Muscle of leg (tissue), 11 donors: ENCODE results near the gene CDH23. TPM values are rescaled to one million over a fixed set of nuclear protein-coding genes. Genes with fewer than 3 reads are reported as not detected.

Source experiments
- DNase-seq: peaks from one replicate; pipeline ENCODE4 v3.0.0; 2013
- H3K27ac ChIP-seq: one replicate; pipeline ENCODE4 v1.5.1; 2013; ENCODE audit warnings: mild to moderate bottlenecking, low read length, control low read depth
- H3K27me3 ChIP-seq: one replicate; pipeline ENCODE4 v1.6.1; 2013; ENCODE audit warnings: low read length; ENCODE audit not compliant: control insufficient read depth, insufficient read depth
- H3K36me3 ChIP-seq: one replicate; pipeline ENCODE4 v1.6.1; 2013; ENCODE audit warnings: low read length; ENCODE audit not compliant: control insufficient read depth, insufficient read depth
- H3K4me1 ChIP-seq: one replicate; pipeline ENCODE4 v1.6.1; 2013; ENCODE audit warnings: low read length; ENCODE audit not compliant: control insufficient read depth, insufficient read depth
- H3K4me3 ChIP-seq: one replicate; pipeline ENCODE4 v1.5.1; 2013; ENCODE audit warnings: low read length, control low read depth
- H3K9me3 ChIP-seq: replicated peaks from 2 replicates; pipeline ENCODE4 v1.6.1; 2013; ENCODE audit warnings: low read depth, low read length; ENCODE audit not compliant: control insufficient read depth
- WGBS: methylation state at CpG from one replicate; pipeline ENCODE4 v1.1.5; 2013; ENCODE audit warnings: missing lambda C conversion rate; ENCODE audit not compliant: insufficient coverage; 5-methylcytosine and 5-hydroxymethylcytosine counted together
- polyA plus RNA-seq, 8 donors: library from polyadenylated mRNA; unstranded; fragments of 120-200 nt; gene quantifications; one replicate each; pipeline versions ENCODE4 v1.2.1 to v1.2.3, GENCODE V29; 2013; ENCODE audit warnings: inconsistent platforms in 1 of 8, low replicate concordance in 1 of 8; ENCODE audit not compliant: insufficient read length in 8 of 8, insufficient read depth in 1 of 8
- total RNA-seq: library from RNA; stranded (reverse); fragments of 120-200 nt; gene quantifications from one replicate; pipeline ENCODE4 v1.2.4, GENCODE V29; 2013

CDH23 gene
- total and polyA plus RNA-seq, 9 donors, result 3.4 to 5.7 (median 4.9) TPM

DNA sequence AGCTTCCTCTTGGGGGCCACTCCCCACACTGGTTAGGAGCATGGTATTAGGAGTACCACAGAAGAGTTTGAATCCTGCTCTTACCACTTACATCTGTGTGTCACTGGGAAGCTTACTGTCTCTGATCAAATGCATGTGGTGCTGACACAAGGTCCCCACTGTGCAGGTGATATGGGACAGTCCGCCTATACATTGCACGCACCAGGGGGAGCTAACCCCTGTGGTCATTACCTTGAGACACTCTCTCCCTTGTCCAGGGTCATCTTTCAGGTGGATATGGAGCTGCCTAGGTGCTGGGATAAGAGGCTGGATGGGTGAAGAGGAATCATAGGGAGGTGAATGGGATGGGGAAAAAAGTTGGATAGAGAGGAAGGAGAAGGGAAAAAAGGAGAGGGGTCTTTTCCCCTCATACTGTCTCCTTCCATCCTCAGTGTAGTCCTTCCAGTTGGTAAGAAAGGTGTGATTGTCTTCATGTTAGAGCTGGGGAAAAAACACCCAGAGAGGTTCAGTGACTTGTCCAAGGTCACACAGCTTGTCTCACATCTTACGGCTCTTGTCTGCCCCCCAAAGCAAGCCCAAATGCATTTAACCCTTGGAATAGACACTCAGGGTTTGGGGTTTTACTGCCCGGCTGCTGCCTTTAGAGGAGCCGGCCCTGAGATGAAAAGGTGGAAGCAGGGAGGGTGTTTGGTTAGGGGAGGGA lies 125.9 kb downstream of the CDH23 start:
- Histone ChIP-seq H3K4me3 (no peak overlapping the region), H3K4me1 (no peaks in the 10 kb centered on the region), H3K36me3 (no peaks in the 10 kb centered on the region), H3K27ac (no peak overlapping the region), H3K9me3 (no peaks in the 10 kb centered on the region), H3K27me3 (peaks cover 15% of the 10 kb centered on the region)
- 72% methylated on average over 2 of the region's 5 CpGs for WGBS
- DNase-seq, result no peak

DNA sequence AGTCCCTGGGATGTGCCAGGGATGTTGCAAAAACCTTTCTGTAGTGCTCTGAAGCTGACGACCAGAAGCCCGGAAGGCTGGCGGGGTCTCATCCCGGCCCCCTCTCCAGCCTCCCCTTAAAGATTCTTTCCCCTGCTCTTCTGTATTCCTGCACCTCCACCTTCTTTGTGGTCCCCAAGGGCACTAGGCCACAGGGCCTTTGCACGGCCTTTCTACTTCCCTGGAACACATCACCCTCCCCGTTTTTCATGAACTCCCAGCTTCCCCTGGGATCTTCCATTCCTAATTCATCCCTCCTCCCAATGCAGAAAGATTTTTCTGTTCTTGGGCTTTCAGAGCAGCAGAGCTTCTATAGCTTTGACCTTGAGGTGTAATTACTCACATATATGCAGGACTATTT lies 127.0 kb downstream of the CDH23 start:
- WGBS, result 75% methylated on average over 6 of the region's 6 CpGs
- Histone ChIP-seq H3K36me3 (no peaks in the 10 kb centered on the region), H3K4me3 (no peak overlapping the region), H3K27ac (no peak overlapping the region), H3K27me3 (peaks cover 15% of the 10 kb centered on the region), H3K9me3 (no peaks in the 10 kb centered on the region), H3K4me1 (no peaks in the 10 kb centered on the region)
- no peak for DNase-seq

DNA sequence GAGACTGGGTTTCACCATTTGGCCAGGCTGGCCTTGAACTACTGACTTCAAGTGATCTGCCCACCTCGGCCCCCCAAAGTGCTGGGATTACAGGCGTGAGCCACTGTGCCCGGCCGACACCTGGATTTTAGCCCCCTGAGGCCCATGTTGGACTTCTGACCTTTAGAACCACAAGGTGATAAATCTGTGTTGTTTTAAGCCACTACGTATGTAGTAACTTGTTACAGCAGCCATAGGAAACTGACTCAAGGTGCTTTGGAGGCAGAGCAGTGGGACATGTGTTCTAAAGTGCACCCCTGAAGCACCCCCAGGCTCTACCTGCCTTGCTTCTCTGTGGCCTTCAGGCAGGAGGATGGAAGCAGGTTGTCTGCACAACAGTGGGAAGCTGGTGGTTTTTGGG lies 128.4 kb downstream of the CDH23 start:
- no peak for DNase-seq
- no peak overlapping the region for H3K4me3 ChIP-seq
- H3K27me3 ChIP-seq, result peaks cover 15% of the 10 kb centered on the region
- no peaks in the 10 kb centered on the region for H3K9me3 ChIP-seq
- 73% methylated on average over 5 of the region's 5 CpGs for WGBS
- no peaks in the 10 kb centered on the region for H3K4me1 ChIP-seq
- H3K36me3 ChIP-seq, result no peaks in the 10 kb centered on the region
- H3K27ac ChIP-seq, result no peak overlapping the region

DNA sequence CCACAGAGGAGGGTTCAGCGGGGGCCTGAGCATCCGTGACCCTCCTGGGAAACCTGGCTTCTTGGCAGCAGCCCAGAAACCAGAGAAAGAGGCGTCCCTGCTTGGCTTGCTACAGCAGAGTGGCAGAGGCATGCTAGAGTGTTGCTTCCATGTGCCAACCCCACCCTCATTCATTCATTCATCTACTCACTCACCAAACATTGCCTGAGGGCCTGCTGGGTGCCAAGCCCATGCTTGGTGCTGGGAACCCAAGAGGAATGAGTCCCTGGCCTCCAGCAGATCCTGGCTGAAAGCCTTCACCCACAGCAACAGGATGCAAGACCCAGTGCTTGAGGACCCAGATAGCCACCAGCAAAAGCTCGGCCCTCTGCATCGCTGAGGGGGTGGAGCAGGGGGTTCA lies 129.0 kb downstream of the CDH23 start:
- H3K9me3 ChIP-seq, result no peaks in the 10 kb centered on the region
- DNase-seq, result no peak
- WGBS, result 78% methylated on average over 4 of the region's 5 CpGs
- no peaks in the 10 kb centered on the region for H3K4me1 ChIP-seq
- H3K36me3 ChIP-seq, result no peaks in the 10 kb centered on the region
- peaks cover 15% of the 10 kb centered on the region for H3K27me3 ChIP-seq
- no peak overlapping the region for H3K4me3 ChIP-seq
- H3K27ac ChIP-seq, result no peak overlapping the region

DNA sequence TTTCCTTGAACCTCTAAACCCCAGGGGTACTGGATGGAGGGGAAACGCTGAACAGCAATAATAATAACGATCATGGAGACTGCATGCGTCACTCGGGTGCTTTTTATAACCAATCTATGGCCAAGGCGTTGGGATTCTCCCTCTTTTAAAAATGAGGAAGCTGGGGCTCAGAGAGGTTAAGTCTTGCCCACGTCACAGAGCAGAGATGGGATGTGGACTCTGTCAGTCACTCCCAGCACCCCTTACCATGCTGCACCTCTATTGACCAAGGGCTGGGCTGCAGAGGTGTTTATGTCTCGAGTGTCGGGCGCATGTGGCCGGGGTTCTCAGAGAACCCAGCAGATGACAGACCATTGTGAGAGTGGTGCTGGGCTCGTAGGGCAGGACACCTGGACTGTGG lies 129.9 kb downstream of the CDH23 start:
- Histone ChIP-seq H3K27me3 (peaks cover 15% of the 10 kb centered on the region), H3K4me1 (no peaks in the 10 kb centered on the region), H3K9me3 (no peaks in the 10 kb centered on the region), H3K36me3 (no peaks in the 10 kb centered on the region), H3K4me3 (no peak overlapping the region), H3K27ac (no peak overlapping the region)
- no peak for DNase-seq
- 71% methylated on average over 2 of the region's 11 CpGs for WGBS

DNA sequence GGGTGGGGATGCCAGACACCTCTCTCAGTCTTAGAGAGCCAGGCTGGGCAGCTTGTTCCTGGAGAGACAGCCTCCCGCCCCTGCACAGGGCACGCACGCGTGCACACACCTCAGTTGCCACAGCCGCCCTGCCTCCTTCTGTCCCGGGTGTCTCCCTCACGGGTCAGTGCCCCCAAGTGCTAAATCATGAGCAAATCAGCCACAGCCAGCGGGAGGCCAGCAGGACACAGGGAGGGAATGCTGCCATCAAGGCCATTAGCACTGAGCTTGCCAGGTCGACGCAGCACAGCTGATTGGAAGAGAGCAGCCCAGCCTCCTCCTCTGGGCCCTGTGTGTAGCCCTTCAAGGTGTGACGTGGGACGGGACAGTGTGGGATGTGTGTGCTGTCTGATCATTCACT lies 130.4 kb downstream of the CDH23 start:
- Histone ChIP-seq H3K27ac (no peak overlapping the region), H3K4me3 (no peak overlapping the region), H3K27me3 (peaks cover 15% of the 10 kb centered on the region), H3K4me1 (peaks cover 3% of the 10 kb centered on the region), H3K9me3 (no peaks in the 10 kb centered on the region), H3K36me3 (no peaks in the 10 kb centered on the region)
- peak; percentile 35 for DNase-seq
- WGBS, result 37% methylated on average over 12 of the region's 12 CpGs

DNA sequence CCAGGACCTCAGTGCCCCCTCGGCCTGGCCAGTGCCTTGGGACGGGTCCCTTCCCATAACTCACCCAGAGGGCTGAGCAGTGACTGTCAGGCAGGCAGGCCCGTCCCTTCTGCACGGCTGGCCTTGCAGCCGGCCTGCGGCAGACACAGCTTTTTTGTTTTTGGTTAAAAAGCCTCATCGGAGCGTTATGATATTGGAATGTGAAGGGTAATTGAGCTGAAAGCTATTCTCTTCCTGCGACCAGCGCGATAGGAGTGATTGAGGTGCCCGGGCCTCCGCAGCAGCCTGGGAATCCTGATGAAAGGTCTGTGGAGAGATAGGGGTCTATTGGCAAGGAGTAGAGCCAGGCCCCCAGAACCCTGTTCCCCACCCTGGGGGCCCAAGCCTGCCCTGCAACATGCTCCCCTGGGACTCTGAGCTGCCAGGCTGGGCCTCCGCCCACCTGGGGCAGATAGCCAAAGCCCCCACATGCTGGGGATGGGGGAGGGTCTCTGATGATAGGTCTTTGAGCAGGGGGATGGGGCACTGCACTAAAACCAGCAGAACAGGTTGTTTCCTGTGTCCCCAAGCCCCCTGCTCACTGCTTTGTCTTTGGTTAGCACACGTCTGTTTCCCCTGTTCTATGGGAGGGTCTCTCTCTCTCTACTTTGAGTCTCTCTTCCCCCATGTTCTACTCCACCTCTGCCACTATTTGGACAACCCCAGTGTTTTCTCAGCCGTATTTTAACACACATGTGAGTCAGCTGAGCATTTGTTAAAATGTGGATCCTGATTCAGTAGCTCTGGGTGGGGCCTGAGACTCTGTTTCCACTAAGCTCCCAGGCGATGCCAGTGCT lies 131.9 kb downstream of the CDH23 start:
- Histone ChIP-seq H3K4me3 (no peak overlapping the region), H3K36me3 (no peaks in the 10 kb centered on the region), H3K9me3 (no peaks in the 10 kb centered on the region), H3K27me3 (peaks cover 7% of the 10 kb centered on the region), H3K4me1 (peaks cover 6% of the 10 kb centered on the region), H3K27ac (no peak overlapping the region)
- 61% methylated on average over 12 of the region's 17 CpGs for WGBS
- DNase-seq, result no peak

DNA sequence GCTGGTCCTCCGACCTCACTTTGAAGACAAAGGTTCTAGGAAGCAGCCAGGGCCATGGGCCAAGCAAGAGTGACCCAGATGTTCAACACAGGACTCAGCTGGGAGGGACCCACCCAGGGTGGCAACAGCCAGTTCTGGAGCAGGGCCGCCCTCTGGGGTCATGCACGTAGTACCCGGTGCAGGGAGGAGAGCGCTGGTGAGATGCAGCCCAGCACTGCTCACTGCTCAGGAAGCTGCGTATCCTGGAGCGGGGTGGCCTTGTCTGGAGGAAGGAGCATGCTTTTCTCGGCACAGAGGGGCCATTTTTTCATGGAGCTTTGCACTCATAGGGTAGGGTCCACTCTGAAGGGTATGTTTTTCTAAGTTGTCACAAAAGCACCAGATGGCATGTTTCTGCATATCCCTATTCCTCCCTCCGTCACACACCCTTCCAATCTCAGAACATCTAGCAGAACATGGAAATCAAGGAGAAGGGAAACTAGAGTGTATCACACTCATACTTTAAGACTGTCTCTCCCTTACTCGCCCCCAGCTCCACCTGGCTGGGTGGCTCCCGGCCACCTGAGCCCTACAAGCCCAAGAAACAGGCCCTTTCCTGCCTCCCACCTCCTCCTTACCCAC lies 132.6 kb downstream of the CDH23 start:
- WGBS, result 83% methylated on average over 3 of the region's 11 CpGs
- Histone ChIP-seq H3K27ac (no peak overlapping the region), H3K4me1 (peaks cover 11% of the 10 kb centered on the region), H3K9me3 (no peaks in the 10 kb centered on the region), H3K36me3 (no peaks in the 10 kb centered on the region), H3K4me3 (no peak overlapping the region), H3K27me3 (peaks cover 1% of the 10 kb centered on the region)
- DNase-seq, result no peak

DNA sequence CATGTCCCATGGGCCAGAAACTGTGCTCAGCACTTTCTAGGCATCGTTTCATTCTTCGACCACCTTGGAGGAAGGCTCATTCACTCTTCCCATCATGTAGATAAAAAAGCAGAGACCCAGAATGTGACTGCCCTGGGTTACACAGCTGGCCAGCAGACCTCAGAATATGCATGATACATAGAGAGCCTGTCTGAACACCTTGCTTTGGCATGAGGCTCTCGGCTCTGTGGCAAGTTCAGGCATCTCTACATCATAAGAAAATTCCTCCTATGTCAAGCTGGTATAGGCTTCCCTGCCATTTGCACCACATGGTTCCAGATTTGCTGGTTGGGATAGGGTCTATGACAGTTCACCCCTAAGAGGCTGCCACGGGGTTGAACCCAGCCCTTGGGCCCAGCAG lies 134.1 kb downstream of the CDH23 start:
- Histone ChIP-seq H3K4me3 (no peak overlapping the region), H3K36me3 (no peaks in the 10 kb centered on the region), H3K27me3 (no peaks in the 10 kb centered on the region), H3K4me1 (peaks cover 20% of the 10 kb centered on the region), H3K9me3 (no peaks in the 10 kb centered on the region), H3K27ac (no peak overlapping the region)
- WGBS, result 97% methylated on average over 3 of the region's 4 CpGs
- no peak for DNase-seq
